ENCODE results near the gene PPFIA1.

- no peak for TF ChIP-seq CTCF (IDR thresholded peaks at IDR 0.05)
- no peak for TF ChIP-seq POLR2A (IDR thresholded peaks at IDR 0.05)
Measured at GRCh38 chr11:70296681-70297080, 26.2 kb downstream of the PPFIA1 start.
